Thyroid gland (tissue), 4 donors: ENCODE measurements around the gene ARHGEF28.

Experiments used
- POLR2A ChIP-seq, 2 donors: fragments of 450-650 bp; IDR thresholded peaks; one replicate each; pipeline ENCODE4 v1.6.1; 2017; ENCODE audit warnings: antibody characterized with exemption in 2 of 2, mild to moderate bottlenecking in 2 of 2, moderate library complexity in 1 of 2
- TF ChIP-seq, protein P1 (sequence below), 6 experiments: fragments of 200-600 bp in 3 of 6; fragments of 450-650 bp in 3 of 6; sonication (generic) in 3 of 6; IDR thresholded peaks; one replicate each; pipeline ENCODE4 v1.5.1; 2016 to 2019; ENCODE audit warnings: antibody characterized with exemption in 6 of 6, mild to moderate bottlenecking in 2 of 6, inconsistent platforms in 1 of 6, moderate library complexity in 1 of 6

DNA sequence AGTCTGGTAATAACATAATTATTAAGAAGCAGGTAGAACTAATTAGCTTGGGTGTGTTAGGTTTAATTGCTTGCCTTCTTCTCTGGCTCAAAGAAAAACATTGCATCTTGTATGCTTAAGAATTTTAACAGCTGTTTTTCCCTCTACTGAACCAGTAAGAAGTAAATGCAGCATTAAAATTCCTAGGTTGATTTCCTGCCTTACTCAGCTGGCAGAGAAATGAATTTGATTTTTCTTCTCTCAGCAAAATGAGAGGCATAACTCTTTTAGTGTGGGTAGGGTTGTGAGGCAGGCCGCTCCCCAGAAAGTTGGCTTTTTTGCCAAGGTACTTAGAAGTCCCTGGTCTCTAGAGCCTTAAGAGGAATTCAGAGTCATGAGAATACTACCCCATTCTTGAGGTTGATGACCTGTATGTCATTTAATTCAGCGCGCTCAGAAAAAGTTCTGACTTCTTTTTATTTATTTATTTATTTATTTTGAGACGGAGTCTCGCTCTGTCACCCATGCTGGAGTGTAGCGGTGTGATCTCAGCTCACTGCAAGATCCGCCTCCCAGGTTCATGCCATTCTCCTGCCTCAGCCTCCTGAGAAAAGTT is 302.6 kb downstream of the ARHGEF28 start:
- TF ChIP-seq, protein P1, sequence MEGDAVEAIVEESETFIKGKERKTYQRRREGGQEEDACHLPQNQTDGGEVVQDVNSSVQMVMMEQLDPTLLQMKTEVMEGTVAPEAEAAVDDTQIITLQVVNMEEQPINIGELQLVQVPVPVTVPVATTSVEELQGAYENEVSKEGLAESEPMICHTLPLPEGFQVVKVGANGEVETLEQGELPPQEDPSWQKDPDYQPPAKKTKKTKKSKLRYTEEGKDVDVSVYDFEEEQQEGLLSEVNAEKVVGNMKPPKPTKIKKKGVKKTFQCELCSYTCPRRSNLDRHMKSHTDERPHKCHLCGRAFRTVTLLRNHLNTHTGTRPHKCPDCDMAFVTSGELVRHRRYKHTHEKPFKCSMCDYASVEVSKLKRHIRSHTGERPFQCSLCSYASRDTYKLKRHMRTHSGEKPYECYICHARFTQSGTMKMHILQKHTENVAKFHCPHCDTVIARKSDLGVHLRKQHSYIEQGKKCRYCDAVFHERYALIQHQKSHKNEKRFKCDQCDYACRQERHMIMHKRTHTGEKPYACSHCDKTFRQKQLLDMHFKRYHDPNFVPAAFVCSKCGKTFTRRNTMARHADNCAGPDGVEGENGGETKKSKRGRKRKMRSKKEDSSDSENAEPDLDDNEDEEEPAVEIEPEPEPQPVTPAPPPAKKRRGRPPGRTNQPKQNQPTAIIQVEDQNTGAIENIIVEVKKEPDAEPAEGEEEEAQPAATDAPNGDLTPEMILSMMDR (IDR thresholded peaks at IDR 0.05), result no peak
- no peak for TF ChIP-seq POLR2A (IDR thresholded peaks at IDR 0.05)
